ENCODE results near the gene TAS2R7. TPM values are rescaled to one million over a fixed set of nuclear protein-coding genes. Genes with fewer than 3 reads are reported as not detected.

The TAS2R7 gene
- total RNA-seq, 4 donors from 2014 or later = 1.1 TPM; not detected in 3

- Histone ChIP-seq H3K27ac (no peak overlapping the region), H3K27me3 (no peaks in the 10 kb centered on the region), H3K4me1 (no peaks in the 10 kb centered on the region), H3K36me3 (no peaks in the 10 kb centered on the region), H3K4me3 (replicated peaks in 1 of 3) (no peak overlapping the region), H3K9me3 (no peaks in the 10 kb centered on the region)
- intact Hi-C loops (cut with DNase I) = no loop called here
- TF ChIP-seq POLR2A (IDR thresholded peaks at IDR 0.05) = no peak
- TF ChIP-seq, protein P1, sequence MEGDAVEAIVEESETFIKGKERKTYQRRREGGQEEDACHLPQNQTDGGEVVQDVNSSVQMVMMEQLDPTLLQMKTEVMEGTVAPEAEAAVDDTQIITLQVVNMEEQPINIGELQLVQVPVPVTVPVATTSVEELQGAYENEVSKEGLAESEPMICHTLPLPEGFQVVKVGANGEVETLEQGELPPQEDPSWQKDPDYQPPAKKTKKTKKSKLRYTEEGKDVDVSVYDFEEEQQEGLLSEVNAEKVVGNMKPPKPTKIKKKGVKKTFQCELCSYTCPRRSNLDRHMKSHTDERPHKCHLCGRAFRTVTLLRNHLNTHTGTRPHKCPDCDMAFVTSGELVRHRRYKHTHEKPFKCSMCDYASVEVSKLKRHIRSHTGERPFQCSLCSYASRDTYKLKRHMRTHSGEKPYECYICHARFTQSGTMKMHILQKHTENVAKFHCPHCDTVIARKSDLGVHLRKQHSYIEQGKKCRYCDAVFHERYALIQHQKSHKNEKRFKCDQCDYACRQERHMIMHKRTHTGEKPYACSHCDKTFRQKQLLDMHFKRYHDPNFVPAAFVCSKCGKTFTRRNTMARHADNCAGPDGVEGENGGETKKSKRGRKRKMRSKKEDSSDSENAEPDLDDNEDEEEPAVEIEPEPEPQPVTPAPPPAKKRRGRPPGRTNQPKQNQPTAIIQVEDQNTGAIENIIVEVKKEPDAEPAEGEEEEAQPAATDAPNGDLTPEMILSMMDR (IDR thresholded peaks at IDR 0.05) = no peak
- DNase-seq = no peak
- WGBS, 2 donors = 82 to 85% methylated on average over 3 of the region's 3 CpGs
Measured at GRCh38 chr12:10838461-10838860, 36.0 kb upstream of the TAS2R7 start.

DNA sequence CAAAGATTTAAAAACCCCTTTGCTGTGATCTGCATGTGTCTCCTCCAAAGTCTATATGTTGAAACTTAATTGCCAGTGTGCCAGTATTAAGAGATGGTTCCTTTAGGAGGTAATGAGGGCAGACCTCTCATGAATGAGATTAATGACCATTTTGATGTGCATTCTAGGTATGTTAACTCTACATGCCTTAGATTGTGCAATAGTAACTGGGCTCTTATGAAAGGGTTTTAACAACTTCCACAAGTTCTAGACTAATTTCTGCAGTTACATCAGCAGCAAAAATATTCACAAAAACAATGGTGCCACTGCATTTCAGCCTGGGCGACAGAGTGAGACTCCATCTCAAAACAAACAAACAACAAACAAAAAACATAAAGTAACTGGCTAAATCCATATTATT is 27.6 kb upstream of the TAS2R7 start:
- intact Hi-C loops (cut with DNase I) = no loop called here
- H3K4me3 ChIP-seq (replicated peaks in 1 of 3) = no peak overlapping the region
- H3K27me3 ChIP-seq = no peaks in the 10 kb centered on the region
- no peak overlapping the region for H3K27ac ChIP-seq
- no peaks in the 10 kb centered on the region for H3K9me3 ChIP-seq
- DNase-seq = no peak
- WGBS, 2 donors = 98% methylated on average over 1 of the region's 1 CpG
- no peaks in the 10 kb centered on the region for H3K4me1 ChIP-seq
- TF ChIP-seq POLR2A (IDR thresholded peaks at IDR 0.05) = no peak
- TF ChIP-seq, protein P1 (IDR thresholded peaks at IDR 0.05) = no peak
- no peaks in the 10 kb centered on the region for H3K36me3 ChIP-seq

- Histone ChIP-seq H3K27me3 (no peaks in the 10 kb centered on the region), H3K36me3 (no peaks in the 10 kb centered on the region), H3K4me3 (replicated peaks in 1 of 3) (no peak within 1 kb of the TSS), H3K27ac (no peak within 1 kb of the TSS), H3K4me1 (no peaks in the 10 kb centered on the region), H3K9me3 (no peaks in the 10 kb centered on the region)
- 89 to 93% methylated on average over 3 of the region's 3 CpGs for WGBS, 2 donors
- no peak for DNase-seq
- TF ChIP-seq, protein P1 (IDR thresholded peaks at IDR 0.05) = no peak
- TF ChIP-seq POLR2A (IDR thresholded peaks at IDR 0.05) = no peak
- intact Hi-C loops (cut with DNase I) = no loop called here
Measured at GRCh38 chr12:10826258-10826657, 23.8 kb upstream of the TAS2R7 start, which contains the start of gene TAS2R10. Gene TAS2R10, minus strand, starts transcription at chr12:10826358. Its CDS starts 89 bp downstream, at chr12:10826269.

- H3K4me3 ChIP-seq (replicated peaks in 1 of 3) = no peak overlapping the region
- no peaks in the 10 kb centered on the region for H3K27me3 ChIP-seq
- no peaks in the 10 kb centered on the region for H3K36me3 ChIP-seq
- H3K27ac ChIP-seq = no peak overlapping the region
- 84 to 86% methylated on average over 3 of the region's 3 CpGs for WGBS, 2 donors
- TF ChIP-seq, protein P1 (IDR thresholded peaks at IDR 0.05) = no peak
- no peak for TF ChIP-seq POLR2A (IDR thresholded peaks at IDR 0.05)
- intact Hi-C loops (cut with DNase I) = no loop called here
- no peaks in the 10 kb centered on the region for H3K4me1 ChIP-seq
- no peak for DNase-seq
- H3K9me3 ChIP-seq = no peaks in the 10 kb centered on the region
Measured at GRCh38 chr12:10824957-10825356, 22.5 kb upstream of the TAS2R7 start.

GRCh38 chr12:10811883-10812536 is 9.6 kb upstream of the TAS2R7 start:
- no peak for TF ChIP-seq POLR2A (IDR thresholded peaks at IDR 0.05)
- TF ChIP-seq, protein P1 (IDR thresholded peaks at IDR 0.05) = no peak
- Histone ChIP-seq H3K4me1 (no peaks in the 10 kb centered on the region), H3K27me3 (no peaks in the 10 kb centered on the region), H3K27ac (no peak overlapping the region), H3K9me3 (no peaks in the 10 kb centered on the region), H3K36me3 (no peaks in the 10 kb centered on the region), H3K4me3 (replicated peaks in 1 of 3) (no peak overlapping the region)
- WGBS, 2 donors = 83 to 85% methylated on average over 3 of the region's 3 CpGs
- intact Hi-C loops (cut with DNase I) = no loop called here
- no peak for DNase-seq

Measured in thyroid gland (tissue), 4 donors.